CD4-positive, alpha-beta T cell treated with Interleukin-15 for 4 hours (primary cell): ENCODE data around the gene CFAP77.

Source experiments
- DNase-seq: peaks from one replicate; pipeline ENCODE4 v3.0.0-alpha.2; 2020; ENCODE audit warnings: low spot score

The CFAP77 gene

GRCh38 chr9:132597073-132597775 lies 187.2 kb downstream of the CFAP77 start:
- no peak for DNase-seq

DNA sequence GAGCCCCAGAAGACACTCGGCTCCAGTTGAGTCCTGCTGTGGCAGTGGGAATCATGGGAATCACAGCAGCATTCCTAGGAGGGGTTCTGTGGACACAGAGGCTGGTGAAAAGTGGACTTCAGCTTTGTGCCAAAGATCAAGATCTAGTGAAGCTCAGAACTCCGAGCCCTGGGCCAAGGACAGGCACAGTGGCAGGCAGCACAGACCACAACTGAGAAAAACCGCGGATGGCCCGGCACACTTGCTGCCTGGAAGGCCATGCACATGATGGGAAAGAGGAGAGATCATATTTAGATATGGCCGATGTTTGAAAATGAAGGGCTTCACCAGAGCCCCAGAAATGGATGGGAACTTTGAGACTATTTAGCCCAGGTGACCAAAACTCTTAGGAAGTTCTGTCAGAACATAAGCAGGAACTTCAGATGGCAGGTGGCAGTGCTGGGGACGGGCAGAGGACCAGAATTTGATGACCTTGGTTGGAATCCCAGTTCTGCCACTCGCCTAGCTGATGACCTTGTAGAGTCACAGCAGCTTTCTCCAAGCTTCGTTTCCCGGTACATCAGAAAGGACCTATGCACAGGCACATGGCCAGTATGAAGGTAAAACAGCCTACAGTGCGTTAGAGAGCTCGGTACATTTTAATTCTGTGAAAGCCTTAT lies 190.4 kb downstream of the CFAP77 start:
- DNase-seq, result no peak

DNA sequence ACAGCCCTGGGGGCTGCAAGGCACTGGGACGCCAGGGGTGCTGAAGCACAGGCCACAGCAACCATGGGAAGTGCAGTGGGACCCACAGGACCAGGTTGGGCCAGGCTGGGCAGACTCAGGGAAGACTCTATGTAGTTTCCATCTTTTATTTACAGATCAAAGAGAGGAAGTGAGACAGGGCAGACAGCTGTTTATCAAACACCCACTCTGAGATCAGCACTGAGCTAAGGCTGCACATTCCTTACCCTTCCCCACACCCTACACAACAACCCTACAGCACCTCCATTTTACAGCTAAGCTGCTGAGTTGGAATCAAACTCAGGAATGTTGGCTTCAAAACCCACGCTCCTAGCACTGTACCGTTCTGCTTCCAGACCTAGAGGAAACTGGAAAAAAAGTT lies 192.2 kb downstream of the CFAP77 start:
- no peak for DNase-seq

- DNase-seq, result no peak
Observed at GRCh38 chr9:132605387-132605786, 195.4 kb downstream of the CFAP77 start.

- DNase-seq, result no peak
Observed at GRCh38 chr9:132606066-132606465, 196.1 kb downstream of the CFAP77 start.

DNA sequence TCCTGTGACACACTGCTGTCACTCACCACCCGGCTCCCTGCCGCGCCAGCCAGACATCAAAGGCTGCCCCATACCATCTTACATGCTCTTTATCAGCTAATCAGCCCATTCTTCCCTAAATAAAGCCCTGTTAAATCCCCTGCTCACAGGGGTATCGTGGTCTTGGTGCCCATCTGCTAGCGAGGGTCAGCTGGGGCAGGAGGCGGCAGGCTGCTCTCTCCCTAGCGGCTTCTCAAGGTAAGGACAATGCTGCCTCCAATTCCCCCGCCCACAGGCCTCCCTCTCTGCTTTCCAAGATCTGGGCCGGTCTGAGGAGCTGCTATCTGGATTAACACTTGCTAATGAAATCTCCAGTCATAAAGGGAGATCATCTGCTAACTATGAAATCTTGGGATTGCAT lies 199.2 kb downstream of the CFAP77 start:
- DNase-seq, result no peak

DNA sequence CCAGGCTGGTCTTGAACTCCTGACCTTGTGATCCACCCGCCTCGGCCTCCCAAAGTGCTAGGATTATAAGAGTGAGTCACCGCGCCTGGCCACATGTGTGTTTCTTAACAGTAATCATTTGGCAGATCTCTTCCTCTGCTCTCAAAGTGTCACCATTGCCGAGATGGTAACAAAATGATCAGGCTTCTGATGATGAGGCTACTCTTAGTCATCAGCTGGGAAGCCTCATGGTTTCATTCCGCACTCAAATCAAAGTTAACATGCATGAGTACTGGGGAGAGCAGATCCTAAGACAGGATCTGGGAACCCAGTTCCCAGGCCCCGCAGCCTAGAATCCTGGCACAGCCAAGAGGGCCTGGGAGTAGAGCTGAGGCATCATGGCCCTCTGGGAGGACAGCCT lies 199.8 kb downstream of the CFAP77 start:
- DNase-seq, result no peak

- DNase-seq, result no peak
Observed at GRCh38 chr9:132610661-132611060, 200.7 kb downstream of the CFAP77 start.

DNA sequence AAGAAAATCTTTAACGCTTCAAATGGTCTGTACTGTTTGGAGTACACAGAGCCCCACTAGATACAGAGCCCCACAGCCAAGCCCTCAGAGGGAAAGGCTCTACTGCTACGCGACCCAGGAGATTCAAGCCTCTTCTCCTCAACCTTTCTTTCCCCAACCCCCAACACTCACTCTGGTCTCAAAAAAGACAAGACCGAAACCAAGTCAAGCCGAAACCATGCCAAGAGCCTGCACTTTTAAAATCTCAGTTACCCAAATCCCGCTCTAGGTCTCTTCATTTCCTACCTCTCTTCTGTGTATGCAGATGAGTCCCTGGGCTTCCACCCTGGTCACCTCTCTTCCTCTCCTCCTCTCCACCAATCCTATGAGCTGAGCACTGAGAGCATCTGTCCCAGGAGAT lies 204.3 kb downstream of the CFAP77 start:
- DNase-seq, result no peak

DNA sequence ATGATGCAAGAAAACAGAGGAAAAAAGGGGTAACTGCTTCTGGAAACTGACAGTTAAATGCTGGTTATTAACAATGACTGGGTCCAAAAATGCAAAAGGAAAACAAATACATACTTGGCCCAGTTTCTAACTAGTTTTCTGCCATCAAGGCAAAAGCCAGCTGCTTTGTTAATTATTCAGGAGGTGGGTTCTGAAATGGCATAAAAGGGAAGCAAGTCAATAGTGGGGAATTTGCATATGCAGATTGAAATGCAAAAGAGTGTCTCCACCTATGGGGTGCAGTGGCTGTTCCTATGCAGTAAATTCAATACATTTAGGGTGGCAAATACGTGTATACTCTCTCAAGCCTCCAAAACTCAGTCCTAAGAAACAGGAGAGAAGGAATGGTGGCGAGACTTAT lies 205.8 kb downstream of the CFAP77 start:
- DNase-seq, result no peak

GRCh38 chr9:132616725-132617124 lies 206.7 kb downstream of the CFAP77 start:
- DNase-seq, result no peak

DNA sequence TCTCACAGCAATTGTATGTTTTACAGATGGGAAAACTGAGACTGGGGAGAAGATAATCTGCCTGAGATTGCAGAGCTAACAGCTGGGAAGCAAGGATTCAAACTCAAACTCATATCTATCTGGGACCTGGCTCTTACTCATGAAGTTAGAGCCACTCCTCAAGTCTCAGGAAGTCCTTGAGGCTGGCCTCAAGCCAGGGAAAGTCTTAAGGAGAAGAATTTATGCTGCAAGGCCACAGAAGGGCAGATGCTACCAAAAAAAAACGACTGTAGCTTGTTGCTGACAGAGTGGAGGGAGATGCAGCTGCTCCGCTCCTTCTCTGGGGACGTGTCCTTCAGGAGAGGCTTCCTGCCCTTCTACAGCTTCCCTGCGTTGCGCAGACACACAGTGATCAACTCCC lies 212.1 kb downstream of the CFAP77 start:
- no peak for DNase-seq
